OCI-LY7 (cell line): ENCODE data around the gene POU2F3. TPM values are rescaled to one million over a fixed set of nuclear protein-coding genes. Genes with fewer than 3 reads are reported as not detected.

Source experiments
- BruUV-seq: library from RNA; stranded (reverse); fragments of 400-500 nt; replicated peaks from 2 replicates; lab custom pipeline; 2021; lab: Mats Ljungman, UMichigan
- CTCF ChIA-PET: fragments of 300-600 bp; sonication (Branson Sonifier 250); formaldehyde crosslinking; loops from one replicate; lab custom pipeline; 2022; ENCODE audit warnings: antibody characterized with exemption; ENCODE audit not compliant: unreplicated experiment; lab: Charles Lee
- POLR2A ChIA-PET: fragments of 300-600 bp; sonication (Branson Sonifier 250); formaldehyde crosslinking; loops from one replicate; lab custom pipeline; 2022; ENCODE audit warnings: antibody characterized with exemption; lab: Charles Lee
- DNase-seq: peaks from one replicate; pipeline ENCODE4 v3.0.0-alpha.2; 2015; ENCODE audit warnings: low spot score
- H2AFZ ChIP-seq: fragments of 200-600 bp; sonication (generic), shearing (Covaris generic); 2 replicates; pipeline ENCODE4 v1.6.1; 2014; ENCODE audit warnings: mild to moderate bottlenecking, antibody characterized with exemption, low read length, moderate library complexity
- H3K27ac ChIP-seq: fragments of 200-600 bp; sonication (generic); 2 replicates; pipeline ENCODE4 v1.5.1; 2014; ENCODE audit warnings: mixed run types, low read depth, mild to moderate bottlenecking, moderate library complexity, low read length, inconsistent platforms; ENCODE audit not compliant: poor library complexity, severe bottlenecking
- H3K36me3 ChIP-seq: fragments of 200-600 bp; sonication (generic); 2 replicates; pipeline ENCODE4 v1.6.1; 2014; ENCODE audit warnings: mild to moderate bottlenecking, antibody characterized with exemption, low read length, moderate library complexity, mixed read lengths; ENCODE audit not compliant: insufficient read depth
- H3K4me1 ChIP-seq: fragments of 200-600 bp; sonication (generic); 2 replicates; pipeline ENCODE4 v1.5.1; 2014; ENCODE audit warnings: mild to moderate bottlenecking, low read length; ENCODE audit not compliant: insufficient read depth, poor library complexity, severe bottlenecking
- H3K4me2 ChIP-seq: fragments of 200-600 bp; sonication (generic); 2 replicates; pipeline ENCODE4 v1.6.1; 2014; ENCODE audit warnings: mild to moderate bottlenecking, low read length
- H3K4me3 ChIP-seq: fragments of 200-600 bp; sonication (generic); 2 replicates; pipeline ENCODE4 v1.5.1; 2014; ENCODE audit warnings: mild to moderate bottlenecking, low read depth, low read length; ENCODE audit not compliant: poor library complexity, severe bottlenecking
- H3K79me2 ChIP-seq: fragments of 200-600 bp; sonication (generic); 2 replicates; pipeline ENCODE4 v1.6.1; 2016; ENCODE audit warnings: low read depth, mild to moderate bottlenecking, low read length, moderate library complexity, mixed read lengths; ENCODE audit not compliant: insufficient read depth
- H3K9me2 ChIP-seq: fragments of 200-600 bp; sonication (generic); 2 replicates; pipeline ENCODE4 v1.6.1; 2016; ENCODE audit warnings: mild to moderate bottlenecking, low read length, mixed read lengths; ENCODE audit not compliant: insufficient read depth
- H3K9me3 ChIP-seq: fragments of 200-600 bp; sonication (generic); 2 replicates; pipeline ENCODE4 v1.6.1; 2014; ENCODE audit warnings: mild to moderate bottlenecking, mixed run types, low read length, mixed read lengths
- H4K20me1 ChIP-seq: fragments of 200-600 bp; sonication (generic); 2 replicates; pipeline ENCODE4 v1.6.1; 2014; ENCODE audit warnings: mild to moderate bottlenecking, antibody characterized with exemption, low read length, moderate library complexity, mixed read lengths; ENCODE audit not compliant: insufficient read depth
- EZH2phosphoT487 ChIP-seq: fragments of 200-600 bp; sonication (generic); IDR thresholded peaks from 2 replicates; pipeline ENCODE4 v1.6.1; 2018; ENCODE audit warnings: low read depth, borderline replicate concordance, mild to moderate bottlenecking, mixed run types, antibody characterized with exemption, low read length, moderate library complexity, mixed read lengths
- intact Hi-C: fragments of 100-400 bp; cut with micrococcal nuclease; formaldehyde crosslinking; loops from one replicate; pipeline ENCODE4 v1.10.0; 2022; ENCODE audit not compliant: unreplicated experiment
- total RNA-seq, 2 experiments: library from RNA; depleted of rRNA in 1 of 2; stranded (reverse); fragments of >200 nt in 1 of 2; shearing (Covaris generic) in 1 of 2; gene quantifications; 2 replicates each; pipeline ENCODE4 v1.2.3, GENCODE V29; 2014 to 2022
- TF ChIP-seq, protein P1 (sequence below): fragments of 200-600 bp; sonication (generic); conservative IDR thresholded peaks from 2 replicates; pipeline ENCODE4 v1.5.1; 2014; ENCODE audit warnings: mild to moderate bottlenecking, antibody characterized with exemption, low read length, moderate library complexity, mixed read lengths

The POU2F3 gene
- total RNA-seq, 2 experiments from 2014 or later = 0.16 TPM; not detected in 1

- no TSS peak for BruUV-seq
- no peaks in the 10 kb centered on the region for H3K9me2 ChIP-seq
- ChIA-PET POLR2A (no interaction called here), CTCF (no interaction called here)
- intact Hi-C loops = no loop called here
- H3K36me3 ChIP-seq = no peaks in the 10 kb centered on the region
- no peak for DNase-seq
- H3K27ac ChIP-seq = no peak overlapping the region
- no peak overlapping the region for H3K4me2 ChIP-seq
- TF ChIP-seq, protein P1, sequence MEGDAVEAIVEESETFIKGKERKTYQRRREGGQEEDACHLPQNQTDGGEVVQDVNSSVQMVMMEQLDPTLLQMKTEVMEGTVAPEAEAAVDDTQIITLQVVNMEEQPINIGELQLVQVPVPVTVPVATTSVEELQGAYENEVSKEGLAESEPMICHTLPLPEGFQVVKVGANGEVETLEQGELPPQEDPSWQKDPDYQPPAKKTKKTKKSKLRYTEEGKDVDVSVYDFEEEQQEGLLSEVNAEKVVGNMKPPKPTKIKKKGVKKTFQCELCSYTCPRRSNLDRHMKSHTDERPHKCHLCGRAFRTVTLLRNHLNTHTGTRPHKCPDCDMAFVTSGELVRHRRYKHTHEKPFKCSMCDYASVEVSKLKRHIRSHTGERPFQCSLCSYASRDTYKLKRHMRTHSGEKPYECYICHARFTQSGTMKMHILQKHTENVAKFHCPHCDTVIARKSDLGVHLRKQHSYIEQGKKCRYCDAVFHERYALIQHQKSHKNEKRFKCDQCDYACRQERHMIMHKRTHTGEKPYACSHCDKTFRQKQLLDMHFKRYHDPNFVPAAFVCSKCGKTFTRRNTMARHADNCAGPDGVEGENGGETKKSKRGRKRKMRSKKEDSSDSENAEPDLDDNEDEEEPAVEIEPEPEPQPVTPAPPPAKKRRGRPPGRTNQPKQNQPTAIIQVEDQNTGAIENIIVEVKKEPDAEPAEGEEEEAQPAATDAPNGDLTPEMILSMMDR = no peak
- TF ChIP-seq EZH2phosphoT487 = no peak
- no peaks in the 10 kb centered on the region for H3K9me3 ChIP-seq
- no peak overlapping the region for H3K4me3 ChIP-seq
- H2AFZ ChIP-seq = no peak overlapping the region
- no peaks in the 10 kb centered on the region for H3K79me2 ChIP-seq
- H3K4me1 ChIP-seq = peaks cover 10% of the 10 kb centered on the region
- H4K20me1 ChIP-seq = no peaks in the 10 kb centered on the region
These were observed 13.2 kb upstream of the POU2F3 start for GRCh38 chr11:120226714-120227113.

GRCh38 chr11:120227228-120227852 is 12.6 kb upstream of the POU2F3 start:
- Histone ChIP-seq H3K4me2 (no peak overlapping the region), H3K36me3 (no peaks in the 10 kb centered on the region), H2AFZ (no peak overlapping the region), H4K20me1 (no peaks in the 10 kb centered on the region), H3K9me2 (no peaks in the 10 kb centered on the region), H3K79me2 (no peaks in the 10 kb centered on the region), H3K9me3 (no peaks in the 10 kb centered on the region), H3K4me1 (peaks cover 10% of the 10 kb centered on the region), H3K27ac (no peak overlapping the region), H3K4me3 (no peak overlapping the region)
- no TSS peak for BruUV-seq
- ChIA-PET CTCF (interaction anchor here (0.6 kb wide), 1 partner anchor 14 kb away, joined by 3 read pairs; no protein-coding TSS in a partner anchor), POLR2A (no interaction called here)
- TF ChIP-seq, protein P1 = no peak
- no peak for TF ChIP-seq EZH2phosphoT487
- intact Hi-C loops = no loop called here
- DNase-seq = no peak

- no peaks in the 10 kb centered on the region for H3K9me2 ChIP-seq
- TF ChIP-seq, protein P1 = peak; percentile 53
- no peak for TF ChIP-seq EZH2phosphoT487
- H2AFZ ChIP-seq = no peak overlapping the region
- no peaks in the 10 kb centered on the region for H4K20me1 ChIP-seq
- ChIA-PET POLR2A (no interaction called here), CTCF (interaction anchor here (0.7 kb wide), 1 partner anchor 105 kb away, joined by 3 read pairs; no protein-coding TSS in a partner anchor)
- intact Hi-C loops = no loop called here
- H3K36me3 ChIP-seq = no peaks in the 10 kb centered on the region
- H3K79me2 ChIP-seq = no peaks in the 10 kb centered on the region
- peak; percentile 13 for DNase-seq
- BruUV-seq = no TSS peak
- H3K4me3 ChIP-seq = no peak overlapping the region
- H3K4me1 ChIP-seq = peaks cover 10% of the 10 kb centered on the region
- H3K27ac ChIP-seq = no peak overlapping the region
- no peak overlapping the region for H3K4me2 ChIP-seq
- H3K9me3 ChIP-seq = no peaks in the 10 kb centered on the region
These were observed 11.1 kb upstream of the POU2F3 start for GRCh38 chr11:120228794-120229384.
